Epithelial cell of proximal tubule (primary cell): Measurements from ENCODE around the gene PDE4D. TPM values are rescaled to one million over a fixed set of nuclear protein-coding genes. Genes with fewer than 3 reads are reported as not detected.

Experiments
- DNase-seq: peaks from one replicate; pipeline ENCODE4 v3.0.0-alpha.2; 2011; ENCODE audit warnings: low read depth
- H3K4me3 ChIP-seq: 2 replicates; pipeline ENCODE4 v1.5.1; 2011; ENCODE audit warnings: low read depth, mild to moderate bottlenecking, low read length
- CTCF ChIP-seq: conservative IDR thresholded peaks from 2 replicates; pipeline ENCODE4 v1.5.1; 2012; ENCODE audit warnings: low read depth, mild to moderate bottlenecking, low read length
- total RNA-seq: library from RNA; depleted of rRNA; stranded (reverse); fragments of >200 nt; gene quantifications from 2 replicates; pipeline ENCODE4 v1.2.3, GENCODE V29; 2015

The PDE4D gene
- total RNA-seq, 1 donor from 2014 or later, result 18.4 TPM

GRCh38 chr5:59795141-59795540 is 98.4 kb downstream of the PDE4D start:
- TF ChIP-seq CTCF, result no peak
- no peak for DNase-seq
- H3K4me3 ChIP-seq, result no peak overlapping the region

GRCh38 chr5:59792983-59793585 is 100.4 kb downstream of the PDE4D start:
- DNase-seq, result peak; percentile 81
- TF ChIP-seq CTCF, result no peak
- H3K4me3 ChIP-seq, result no peak overlapping the region

GRCh38 chr5:59791617-59792016 is 101.9 kb downstream of the PDE4D start:
- no peak for TF ChIP-seq CTCF
- DNase-seq, result no peak
- H3K4me3 ChIP-seq, result no peak overlapping the region

DNA sequence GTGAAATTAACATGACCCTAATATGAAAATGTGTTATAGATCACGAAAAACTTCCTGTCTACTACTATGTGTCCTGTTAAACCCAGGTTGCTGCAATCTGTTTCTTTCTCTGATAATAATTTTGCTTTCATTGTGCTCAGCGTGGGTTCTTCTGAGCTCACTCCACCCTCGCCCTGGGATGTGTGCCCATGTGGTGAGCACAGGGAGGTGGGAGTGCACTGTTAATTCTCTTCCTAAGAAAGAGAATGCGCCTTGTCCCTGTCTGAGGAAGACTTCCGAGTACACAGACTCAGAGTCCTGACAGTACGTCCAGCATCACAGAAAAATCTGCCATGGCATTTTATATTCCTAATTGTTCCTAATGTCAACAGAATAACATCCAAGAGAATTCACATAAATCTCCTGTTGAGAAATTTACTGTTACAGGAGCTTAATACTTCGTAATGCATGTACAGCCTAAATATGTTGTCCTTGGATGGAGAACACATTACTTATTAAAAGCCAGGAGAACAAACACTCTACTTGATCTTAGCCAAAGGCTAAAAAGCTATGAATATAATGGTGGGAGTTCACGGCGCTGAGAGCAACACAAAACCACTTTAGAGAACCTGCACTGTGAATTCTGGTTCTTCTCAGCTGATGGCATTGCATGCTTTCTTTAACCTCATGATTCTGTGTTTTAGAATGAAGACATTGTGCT is 102.6 kb downstream of the PDE4D start:
- no peak for DNase-seq
- no peak overlapping the region for H3K4me3 ChIP-seq
- no peak for TF ChIP-seq CTCF

DNA sequence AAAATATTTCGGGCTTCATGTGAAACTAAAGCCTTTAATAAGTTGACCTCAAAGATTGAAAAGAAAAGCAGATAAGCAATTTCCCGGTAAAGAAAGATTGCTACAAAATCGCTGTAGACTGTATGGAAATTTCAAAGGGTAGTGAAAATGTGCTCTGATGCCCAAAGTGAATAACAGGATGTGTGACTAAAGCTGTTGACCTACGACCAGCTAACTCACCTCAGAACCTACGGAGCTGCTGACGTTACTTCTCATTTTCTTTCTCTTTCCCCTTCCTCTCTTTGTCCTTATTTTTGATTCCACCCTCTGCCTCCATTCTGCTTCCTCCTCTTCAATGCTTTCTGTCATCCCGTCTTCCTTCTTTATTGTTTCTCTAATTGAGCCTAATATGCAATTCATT is 103.2 kb downstream of the PDE4D start:
- DNase-seq, result no peak
- H3K4me3 ChIP-seq, result no peak overlapping the region
- TF ChIP-seq CTCF, result no peak

GRCh38 chr5:59789894-59790293 is 103.6 kb downstream of the PDE4D start:
- no peak for DNase-seq
- TF ChIP-seq CTCF, result no peak
- H3K4me3 ChIP-seq, result no peak overlapping the region

- TF ChIP-seq CTCF, result no peak
- DNase-seq, result no peak
- no peak overlapping the region for H3K4me3 ChIP-seq
Measured at GRCh38 chr5:59789197-59789596, 104.3 kb downstream of the PDE4D start.
